Fibroblast of skin of left biceps (primary cell): ENCODE data around the gene ASXL3.

Source experiments
- DNase-seq, 2 experiments: peaks; one replicate each; pipeline ENCODE4 v3.0.0-alpha.2; 2013; ENCODE audit warnings: low read depth in 2 of 2

Gene ASXL3

GRCh38 chr18:33717339-33717738 lies 139.3 kb downstream of the ASXL3 start:
- no peak for DNase-seq

GRCh38 chr18:33720133-33720532 lies 142.1 kb downstream of the ASXL3 start:
- DNase-seq, result peak; percentile 24 to 42

- DNase-seq, result no peak
Observed at GRCh38 chr18:33729556-33729955, 151.5 kb downstream of the ASXL3 start.

- no peak for DNase-seq
Observed at GRCh38 chr18:33733376-33733775, 155.4 kb downstream of the ASXL3 start.

GRCh38 chr18:33735428-33735827 lies 157.4 kb downstream of the ASXL3 start:
- no peak for DNase-seq

- no peak for DNase-seq
Observed at GRCh38 chr18:33741760-33742159, 163.7 kb downstream of the ASXL3 start.

- no peak for DNase-seq
Observed at GRCh38 chr18:33744032-33744697, 166.1 kb downstream of the ASXL3 start.

GRCh38 chr18:33745151-33745795 lies 167.3 kb downstream of the ASXL3 start:
- no peak for DNase-seq

- DNase-seq, result no peak
Observed at GRCh38 chr18:33745871-33746545, 168.0 kb downstream of the ASXL3 start.

- DNase-seq, result no peak
Observed at GRCh38 chr18:33749834-33750233, 171.8 kb downstream of the ASXL3 start.

GRCh38 chr18:33750366-33750765 lies 172.3 kb downstream of the ASXL3 start:
- DNase-seq, result no peak

- DNase-seq, result no peak
Observed at GRCh38 chr18:33751613-33752221, 173.7 kb downstream of the ASXL3 start.

GRCh38 chr18:33755391-33755790 lies 177.4 kb downstream of the ASXL3 start:
- DNase-seq, result no peak

- peak; percentile 72 to 75 for DNase-seq
Observed at GRCh38 chr18:33755931-33756560, 178.0 kb downstream of the ASXL3 start.

GRCh38 chr18:33757037-33757436 lies 179.0 kb downstream of the ASXL3 start:
- peak in 1 of 2 experiments; percentile 25 for DNase-seq

GRCh38 chr18:33761363-33761762 lies 183.3 kb downstream of the ASXL3 start:
- no peak for DNase-seq

GRCh38 chr18:33781429-33781828 lies 203.4 kb downstream of the ASXL3 start:
- no peak for DNase-seq
